ENCODE data around the gene MAGI1.
"Not testable (repeated sequence)": the region's sequence is repeated elsewhere in the genome, so short reads cannot be mapped to it uniquely, and the experiment has no call there.

Gene MAGI1

DNA sequence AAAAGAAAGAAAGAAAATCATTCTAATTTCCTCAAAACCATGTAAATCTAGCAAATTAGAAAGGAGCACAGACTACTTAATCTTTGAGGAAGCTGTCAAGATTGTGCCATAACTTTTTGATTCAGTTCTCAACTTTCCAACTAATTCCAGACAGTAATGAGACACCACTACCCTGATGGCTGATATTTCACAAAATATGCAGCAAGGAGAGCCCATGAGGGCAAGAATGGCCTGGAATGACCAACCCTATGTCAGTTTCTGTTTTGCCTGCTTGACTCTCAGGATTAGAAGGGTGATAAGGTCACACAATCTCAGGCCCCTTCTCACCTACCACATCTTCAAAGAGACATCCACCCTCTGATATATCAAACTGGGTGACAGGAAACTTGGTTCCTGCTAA, 134.7 kb downstream of the MAGI1 start:
- DNase-seq (ENCODE audit: low spot score), result no peak

DNA sequence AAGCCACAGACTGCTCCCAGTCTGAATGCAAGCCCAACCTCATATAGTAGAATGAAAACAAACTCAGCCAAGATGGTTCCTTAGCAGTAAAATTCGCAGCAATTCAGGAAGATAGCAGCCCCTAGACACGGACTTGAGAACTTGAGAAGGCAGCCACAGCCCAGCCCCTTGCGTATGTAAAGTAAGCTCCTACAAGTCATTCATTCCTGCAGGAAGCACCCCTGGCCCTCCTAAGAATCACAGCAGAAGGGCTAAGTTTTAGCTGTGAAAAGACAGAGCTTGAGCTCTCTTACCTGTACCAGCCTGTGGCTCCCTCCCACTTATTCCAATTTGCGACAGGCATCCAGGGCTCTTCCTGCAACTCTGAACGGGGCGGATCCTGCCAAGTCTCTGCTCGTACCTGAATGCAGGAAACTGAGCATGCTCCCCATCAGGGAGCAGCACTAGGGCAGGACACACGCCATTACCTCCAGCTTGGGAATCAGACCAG, 136.4 kb downstream of the MAGI1 start:
- DNase-seq (ENCODE audit: low spot score), result peak; percentile 63

DNA sequence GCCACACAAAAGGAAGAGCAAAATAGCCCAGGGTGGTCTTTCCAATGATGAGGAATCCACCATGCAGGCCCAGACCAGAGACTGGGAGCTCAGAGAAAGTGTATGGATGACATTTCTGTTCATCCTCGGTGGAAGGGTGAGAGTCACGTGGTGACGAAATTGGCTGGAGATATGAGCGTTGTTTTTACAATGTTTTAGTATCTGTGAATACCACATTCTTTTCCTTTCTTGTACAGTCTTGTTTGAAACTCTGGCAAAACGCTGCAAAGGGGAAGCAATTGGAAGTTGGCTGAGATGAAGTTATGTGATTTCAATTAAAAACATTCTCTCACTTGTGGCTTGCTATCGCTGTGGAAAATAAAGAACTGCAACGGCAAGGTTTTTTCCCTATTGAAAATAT, 137.5 kb downstream of the MAGI1 start:
- no peak for DNase-seq (ENCODE audit: low spot score)

DNA sequence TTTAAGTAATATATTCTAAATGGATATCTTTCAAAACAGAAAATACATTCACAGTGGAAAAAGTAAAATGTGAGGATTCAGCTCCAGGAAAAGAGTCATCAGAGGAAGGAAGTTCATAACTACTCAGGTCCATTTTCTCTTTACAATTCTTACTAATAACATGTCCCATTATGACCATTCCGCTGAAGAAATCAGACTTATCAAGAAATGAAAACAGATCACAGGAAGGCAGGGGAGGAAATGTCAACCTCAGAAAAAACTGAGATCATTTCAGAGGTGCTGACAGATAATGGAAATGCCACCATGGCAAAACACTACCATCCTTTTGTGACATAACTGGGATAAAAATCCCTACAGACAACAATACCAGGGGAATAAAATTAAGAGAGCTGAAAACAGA, 139.5 kb downstream of the MAGI1 start:
- no peak for DNase-seq (ENCODE audit: low spot score)

DNA sequence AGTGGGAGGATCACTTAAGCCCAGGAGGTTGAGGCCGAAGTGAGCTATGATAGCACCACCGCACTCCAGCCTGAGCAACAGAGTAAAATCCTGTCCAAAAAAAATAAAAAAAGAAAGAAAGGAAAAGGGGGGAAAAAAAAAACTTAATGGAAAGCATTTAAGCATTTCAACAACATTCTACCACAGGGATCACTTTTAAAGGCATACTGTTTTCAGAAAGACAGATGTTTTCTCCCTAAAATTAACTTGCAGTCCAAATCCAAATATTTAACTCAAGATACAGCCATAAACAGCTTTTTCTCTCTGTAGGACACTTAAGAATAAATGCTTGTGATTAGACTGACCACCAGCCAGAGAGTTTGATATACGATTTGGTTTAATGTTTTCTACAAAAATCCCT, 141.0 kb downstream of the MAGI1 start:
- no peak for DNase-seq (ENCODE audit: low spot score)

DNA sequence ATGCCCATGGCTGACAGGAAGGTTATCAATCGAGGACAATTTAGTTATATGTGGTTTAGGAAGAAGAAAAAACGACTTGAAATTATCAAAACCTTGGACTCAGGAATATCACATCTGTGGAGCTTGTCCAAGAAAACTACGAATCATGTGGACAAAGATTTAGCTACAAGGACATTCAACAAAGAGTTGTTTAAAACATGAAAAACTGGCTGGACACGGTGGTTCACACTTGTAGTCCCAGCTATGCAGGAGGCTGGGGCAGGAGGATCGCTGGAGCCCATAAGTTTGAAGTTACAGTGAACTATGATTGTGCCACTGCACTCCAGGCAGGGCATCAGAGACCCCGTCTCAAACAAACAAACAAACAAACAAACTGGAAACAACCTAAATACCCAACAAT, 142.4 kb downstream of the MAGI1 start:
- DNase-seq (ENCODE audit: low spot score), result no peak

DNA sequence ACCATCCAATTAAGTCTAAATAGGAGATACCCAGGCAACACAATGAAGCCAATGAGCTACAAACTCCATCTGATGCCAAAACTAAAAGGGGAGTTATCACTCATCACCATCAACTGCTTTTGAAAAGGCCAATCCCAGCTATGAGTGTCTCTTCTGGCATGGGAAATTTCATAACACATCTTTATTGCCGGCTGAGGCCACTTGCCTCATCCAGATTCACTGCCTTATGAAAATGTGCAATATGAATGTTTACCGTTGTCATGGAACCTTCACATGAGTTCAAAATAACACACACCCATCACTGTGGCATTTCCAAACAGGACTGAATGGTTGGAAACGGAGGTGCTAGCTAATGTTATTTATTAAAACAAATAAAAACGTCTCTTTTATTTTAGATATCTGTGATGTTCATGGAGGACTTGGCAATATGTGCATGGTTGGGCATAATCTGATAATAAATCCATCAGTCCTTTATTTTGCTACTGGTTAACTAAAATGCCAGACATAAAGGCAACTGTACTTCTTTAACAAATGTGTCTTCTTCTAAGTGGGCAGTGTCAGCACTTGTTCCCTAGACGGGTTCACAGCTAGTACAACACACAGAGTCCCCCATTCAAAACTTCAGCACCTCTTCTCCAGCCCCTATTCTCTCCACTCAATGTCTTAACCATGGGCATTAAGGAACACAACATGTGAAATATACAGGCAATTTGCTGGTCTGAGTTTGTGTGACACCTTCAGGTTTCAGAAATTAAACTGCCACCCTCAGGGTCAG, 143.9 kb downstream of the MAGI1 start:
- no peak for DNase-seq (ENCODE audit: low spot score)

DNA sequence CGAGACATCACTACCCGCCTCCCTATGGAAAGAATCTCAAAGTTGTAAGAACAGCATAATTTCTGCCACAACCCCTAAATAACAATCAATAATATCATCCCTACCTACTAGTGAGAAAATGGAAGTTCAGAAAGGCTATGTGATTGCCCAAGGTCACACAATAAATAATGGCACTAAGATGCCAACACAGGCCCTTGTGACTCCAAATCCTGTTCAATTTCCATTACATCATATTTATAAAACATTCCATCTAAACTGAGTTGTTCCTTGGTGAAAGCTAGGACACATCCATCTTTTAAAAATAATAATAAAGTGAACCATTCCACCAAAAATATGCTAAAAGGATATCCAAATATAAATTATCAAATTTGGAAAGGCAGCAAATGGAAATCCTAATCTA, 144.6 kb downstream of the MAGI1 start:
- no peak for DNase-seq (ENCODE audit: low spot score)

DNA sequence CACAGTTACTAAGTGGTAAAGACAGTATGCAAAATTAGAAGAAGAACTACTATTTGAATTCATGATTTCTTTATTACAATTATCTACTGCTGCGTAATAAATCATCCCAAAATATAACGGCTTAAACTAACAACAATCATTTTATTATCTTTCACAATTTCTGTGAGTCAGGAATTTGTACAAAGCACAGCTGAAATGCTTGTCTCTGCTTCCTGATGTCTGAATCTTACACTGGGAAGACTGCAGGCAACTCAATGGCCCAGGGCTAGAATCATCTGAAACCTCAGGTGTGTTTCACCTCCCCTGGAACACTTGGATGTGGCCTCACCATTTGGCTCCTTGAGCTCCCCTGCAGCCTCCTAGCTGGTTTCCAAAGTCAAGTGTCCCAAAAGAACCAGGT, 145.1 kb downstream of the MAGI1 start:
- no peak for DNase-seq (ENCODE audit: low spot score)

DNA sequence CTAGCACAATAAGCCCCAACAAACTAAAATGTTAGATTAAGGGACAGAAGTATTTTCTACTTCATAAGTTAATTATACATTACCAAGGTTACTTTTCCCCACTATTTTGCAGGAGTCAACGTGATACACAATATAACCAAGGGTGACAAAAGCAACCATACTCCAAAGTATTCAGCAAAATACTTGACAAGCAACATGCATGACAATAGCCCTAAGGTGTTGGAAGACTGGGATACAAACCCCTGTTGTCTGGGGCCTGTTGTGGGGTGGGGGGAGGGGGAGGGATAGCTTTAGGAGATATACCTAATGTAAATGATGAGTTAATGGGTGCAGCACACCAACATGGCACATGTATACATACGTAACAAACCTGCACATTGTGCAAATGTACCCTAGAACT, 147.2 kb downstream of the MAGI1 start:
- not testable (repeated sequence) for DNase-seq (ENCODE audit: low spot score)

DNA sequence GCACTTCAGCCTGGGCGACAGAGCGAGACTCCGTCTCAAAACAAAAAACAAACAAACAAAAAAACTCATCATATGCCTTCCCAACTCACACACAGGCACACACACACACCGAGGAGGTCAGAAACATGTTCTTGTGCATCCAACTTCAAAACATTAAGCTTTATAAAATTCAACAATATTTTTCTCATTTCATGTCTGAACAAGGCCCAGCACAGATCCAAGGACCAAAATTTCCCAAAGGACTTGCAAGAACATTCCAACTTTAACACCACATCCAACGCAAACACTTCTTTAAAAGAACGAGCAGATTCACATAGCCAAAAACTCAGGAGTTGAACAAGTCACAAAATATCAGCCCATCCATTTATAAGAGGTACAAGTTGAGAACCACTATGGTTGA, 148.4 kb downstream of the MAGI1 start:
- DNase-seq (ENCODE audit: low spot score), result no peak

DNA sequence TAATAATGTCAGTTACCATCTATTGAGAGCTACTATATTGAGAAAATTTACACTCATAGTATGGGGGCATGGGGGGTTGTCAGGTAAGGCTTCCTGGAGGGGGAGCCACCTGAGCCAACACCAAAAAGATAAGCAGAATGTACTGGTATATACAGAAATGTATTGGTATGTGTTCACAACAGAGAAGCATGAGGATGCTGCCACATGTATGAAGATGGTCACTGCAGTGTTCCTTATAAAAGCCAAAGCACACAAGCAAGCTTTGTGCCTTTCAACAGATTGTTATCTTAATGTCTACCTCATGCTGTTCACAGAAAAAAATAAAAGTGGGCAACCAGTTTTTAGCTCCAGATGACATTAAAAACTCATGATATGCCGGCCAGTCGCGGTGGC, 149.0 kb downstream of the MAGI1 start:
- DNase-seq (ENCODE audit: low spot score), result no peak

DNA sequence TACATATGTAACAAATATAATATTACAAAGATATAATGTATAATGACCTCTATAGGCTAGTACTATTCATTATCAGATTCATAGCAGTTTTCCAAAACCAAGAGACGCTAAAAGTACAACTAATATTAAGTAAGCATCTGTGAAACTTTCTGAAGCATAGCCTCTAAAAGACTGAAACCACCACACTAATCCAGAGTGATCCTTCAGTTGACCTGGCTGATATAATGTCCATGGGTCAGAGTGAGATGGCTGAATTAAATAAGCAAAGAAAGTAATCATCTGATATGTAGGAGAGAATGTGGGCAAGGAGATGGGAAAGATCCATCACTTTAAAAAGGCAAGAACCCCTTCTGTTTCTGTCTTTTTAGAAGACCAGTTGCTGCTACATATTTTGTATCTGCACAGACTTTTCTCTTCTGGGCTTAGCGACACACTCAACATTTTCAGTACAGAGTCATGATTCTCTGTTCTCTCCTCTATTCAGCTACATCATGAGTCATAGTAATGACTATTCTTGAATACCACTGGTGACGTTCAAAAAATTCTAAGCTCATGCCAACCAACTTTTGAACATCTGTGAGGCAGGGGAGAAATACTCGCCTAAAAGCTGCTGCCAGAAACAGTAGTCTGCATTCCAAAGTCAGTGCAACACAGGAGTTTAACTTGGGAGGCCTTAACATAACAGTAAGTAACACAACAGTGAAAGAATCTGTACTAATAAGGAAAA, 149.6 kb downstream of the MAGI1 start:
- DNase-seq (ENCODE audit: low spot score), result no peak

DNA sequence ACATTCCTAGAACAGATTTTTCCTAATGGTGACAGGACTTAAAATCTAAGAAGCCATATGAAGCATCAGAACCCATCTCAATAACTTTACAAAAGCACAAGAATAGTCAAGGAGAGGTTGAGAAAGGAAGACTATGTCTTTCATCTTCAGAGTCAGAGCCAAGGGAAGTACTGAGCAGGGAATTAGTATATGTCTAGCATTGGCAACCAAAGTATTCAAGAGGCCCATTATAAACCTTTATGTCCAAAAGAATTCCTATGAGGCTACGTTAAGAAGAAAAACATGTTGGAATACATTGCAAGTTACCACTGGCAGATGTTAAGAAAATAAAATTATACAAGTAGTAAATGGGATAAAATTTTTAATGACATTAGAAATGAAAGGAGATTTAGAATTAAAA, 150.5 kb downstream of the MAGI1 start:
- DNase-seq (ENCODE audit: low spot score), result no peak

DNA sequence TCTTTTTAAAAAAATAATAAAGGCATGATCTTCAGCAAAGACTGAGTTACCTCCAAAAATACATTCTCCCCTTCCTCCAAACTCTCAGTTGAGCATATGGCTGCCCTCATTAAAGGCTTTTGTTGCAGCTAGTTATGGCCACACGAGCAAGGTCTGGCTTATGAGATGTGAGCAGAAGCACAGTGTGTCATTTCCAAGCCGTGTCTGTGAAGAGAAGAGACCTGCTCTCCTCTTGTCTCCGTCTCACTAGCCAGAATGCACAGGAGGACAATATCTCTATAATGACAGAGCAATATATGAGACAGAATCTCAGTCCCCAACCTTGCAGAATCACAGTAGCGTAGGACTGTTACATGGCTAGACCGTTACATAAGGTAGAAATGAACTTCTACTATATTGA, 152.3 kb downstream of the MAGI1 start:
- peak; percentile 62 for DNase-seq (ENCODE audit: low spot score)

DNA sequence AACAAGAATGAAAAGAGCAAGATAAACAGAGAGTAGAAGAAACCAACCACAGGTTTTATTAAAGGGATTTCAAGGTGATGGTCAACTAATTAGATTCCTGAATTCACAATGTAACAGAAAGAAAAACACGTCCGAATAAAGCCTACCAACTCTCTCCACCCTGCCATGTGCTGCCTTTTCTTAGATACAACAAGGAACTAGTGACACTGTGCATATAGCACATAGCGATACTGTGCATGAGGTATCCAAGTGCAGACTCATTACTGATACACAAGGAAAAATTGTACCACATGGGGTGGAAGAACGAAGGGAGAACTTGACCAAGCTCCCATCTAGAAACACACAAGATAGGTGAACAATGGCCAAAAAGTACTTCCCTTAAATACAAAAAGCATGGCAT, 154.6 kb downstream of the MAGI1 start:
- no peak for DNase-seq (ENCODE audit: low spot score)

DNA sequence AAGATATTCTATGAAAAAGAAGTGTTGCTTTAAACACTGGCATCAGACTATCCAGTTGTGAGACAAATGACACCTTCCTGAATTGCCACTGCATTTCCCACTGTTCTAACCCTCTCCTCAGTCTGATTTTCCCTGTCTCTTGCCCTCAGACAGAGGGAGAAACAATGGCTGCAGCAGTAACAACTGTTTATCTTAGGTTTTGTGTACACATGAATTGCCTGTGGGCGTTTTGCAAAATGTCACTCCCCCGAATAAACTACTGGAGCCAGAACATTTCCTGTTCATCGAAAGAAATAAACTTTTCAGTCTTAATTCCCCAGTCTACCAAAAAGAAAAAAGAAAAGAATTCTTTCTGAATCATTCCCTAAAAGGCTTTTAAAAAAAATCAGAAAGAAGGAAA, 155.1 kb downstream of the MAGI1 start:
- DNase-seq (ENCODE audit: low spot score), result no peak

DNA sequence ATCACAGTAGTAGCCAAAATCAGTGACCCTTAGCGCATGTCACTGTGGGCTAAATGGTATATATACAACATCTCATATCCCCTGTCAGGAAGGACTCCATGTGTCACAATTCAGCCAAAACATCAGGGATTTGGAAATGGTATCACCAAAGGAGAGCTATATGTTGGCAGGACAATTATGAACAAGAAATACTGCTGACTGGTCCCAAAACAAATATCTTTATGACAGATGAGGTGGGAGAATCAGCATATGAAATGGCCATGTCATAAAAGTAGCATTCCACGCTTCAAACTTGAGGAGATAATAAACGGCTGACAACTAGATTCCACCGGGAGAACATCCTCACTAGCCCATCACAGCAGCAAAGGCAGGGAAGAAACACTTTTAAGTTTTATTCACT, 158.4 kb downstream of the MAGI1 start:
- no peak for DNase-seq (ENCODE audit: low spot score)

DNA sequence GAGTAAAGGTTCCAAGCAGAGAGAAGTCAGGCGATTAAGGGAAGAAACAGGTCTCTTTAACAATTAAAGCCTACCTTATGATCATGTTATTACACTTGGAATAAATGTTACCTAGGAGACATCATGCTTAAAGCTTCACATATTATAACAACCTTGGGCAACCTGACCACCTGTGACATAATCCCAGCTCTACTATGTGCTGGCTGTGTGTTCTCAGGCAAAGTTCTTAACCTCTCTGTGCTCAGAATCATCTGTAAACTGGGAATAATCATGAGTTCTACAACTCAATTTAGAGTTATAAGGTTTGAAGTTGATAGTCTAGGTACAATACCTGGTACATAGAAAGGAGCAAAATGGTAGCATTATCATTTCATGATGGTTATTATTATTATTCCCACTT, 159.3 kb downstream of the MAGI1 start:
- DNase-seq (ENCODE audit: low spot score), result no peak

DNA sequence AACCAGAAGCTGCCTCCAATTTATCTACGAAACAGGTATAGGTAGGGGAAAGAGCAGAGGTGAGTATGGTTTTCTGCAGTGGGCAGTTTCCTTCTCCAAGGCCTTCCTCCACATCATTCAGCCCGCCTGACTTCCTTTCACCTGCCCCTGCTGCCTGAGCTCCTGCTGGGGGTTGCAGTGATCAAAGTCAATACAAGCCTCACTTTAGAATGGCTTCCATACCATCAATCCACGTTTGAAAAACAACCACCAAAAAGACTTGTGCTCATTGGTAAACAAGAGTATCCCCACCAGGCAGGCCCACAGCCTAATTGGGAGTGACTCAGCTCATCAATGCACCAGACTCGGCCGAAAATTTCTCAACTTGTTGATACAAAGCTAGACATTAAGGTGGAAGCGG, 159.9 kb downstream of the MAGI1 start:
- no peak for DNase-seq (ENCODE audit: low spot score)

DNA sequence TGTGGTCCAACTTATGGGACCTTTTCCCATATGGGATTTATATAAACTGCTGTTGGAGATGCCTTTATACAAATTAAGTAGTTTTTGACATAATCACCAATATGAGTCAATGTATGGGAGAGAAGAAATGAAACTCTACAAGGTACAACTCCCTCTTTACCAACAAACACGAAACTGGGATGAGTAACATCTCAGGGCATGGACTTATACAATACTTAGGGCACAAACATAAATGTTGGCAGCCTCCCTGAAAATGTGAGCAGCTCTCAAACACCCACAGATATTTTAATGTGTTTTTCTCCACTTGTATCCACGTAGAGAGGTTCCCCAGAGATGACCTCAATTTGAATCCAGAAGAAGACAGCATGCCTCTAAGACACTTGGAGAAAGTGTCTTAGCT, 161.6 kb downstream of the MAGI1 start:
- DNase-seq (ENCODE audit: low spot score), result no peak

DNA sequence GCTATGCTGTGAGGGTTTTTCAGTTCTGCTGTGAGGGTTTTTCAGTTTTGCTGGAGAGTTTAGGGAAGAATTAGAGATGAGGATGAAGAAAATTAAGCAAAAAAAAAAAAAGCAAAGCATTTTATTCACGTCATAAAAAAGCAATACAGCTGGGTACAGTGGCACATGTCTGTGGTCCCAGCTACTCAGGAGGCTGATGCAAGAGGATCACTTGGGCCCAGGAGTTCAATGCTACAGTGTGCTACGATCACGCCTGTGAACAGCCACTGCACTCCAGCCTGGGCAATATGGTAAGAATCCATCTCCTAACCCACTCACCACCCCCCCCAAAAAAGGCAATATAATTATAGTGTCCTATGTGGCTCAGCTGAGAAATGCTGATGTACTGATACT, 162.7 kb downstream of the MAGI1 start:
- DNase-seq (ENCODE audit: low spot score), result no peak

DNA sequence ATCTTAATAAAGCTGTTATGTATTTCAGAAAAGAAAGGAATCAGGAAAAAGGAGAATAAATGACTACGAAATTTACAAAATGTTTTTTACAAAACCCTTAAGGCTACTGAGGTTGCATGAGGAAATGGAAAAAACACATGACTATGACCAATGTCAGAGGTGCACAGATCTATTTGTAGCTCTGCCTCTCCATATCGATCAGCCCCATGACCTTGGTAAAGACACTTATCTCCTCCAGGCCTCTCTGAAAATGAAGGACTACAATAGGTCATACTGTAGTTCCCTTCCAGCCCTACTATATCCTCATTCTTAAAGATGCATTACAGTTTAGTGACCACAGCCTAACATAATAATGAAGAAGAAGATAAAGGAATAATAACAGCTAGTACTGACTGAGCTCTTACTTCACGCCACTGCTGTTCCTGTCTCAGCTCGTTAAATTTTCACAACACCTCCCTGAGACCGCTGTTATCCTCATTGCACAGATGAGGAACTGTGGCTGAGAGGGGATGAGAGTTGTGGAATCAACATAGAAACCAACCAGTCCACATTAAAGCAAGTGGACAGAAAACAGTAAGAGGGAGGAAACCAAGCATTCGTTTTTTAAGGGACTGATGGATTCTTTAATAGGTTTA, 163.2 kb downstream of the MAGI1 start:
- no peak for DNase-seq (ENCODE audit: low spot score)

Data from cerebellar cortex (tissue), 1 donor.